Amniotic epithelial cell (primary cell): ENCODE data around the gene MYO10.

Experiments
- DNase-seq: peaks from one replicate; pipeline ENCODE4 v3.0.0-alpha.2; 2010; ENCODE audit warnings: low read depth

MYO10 gene

DNA sequence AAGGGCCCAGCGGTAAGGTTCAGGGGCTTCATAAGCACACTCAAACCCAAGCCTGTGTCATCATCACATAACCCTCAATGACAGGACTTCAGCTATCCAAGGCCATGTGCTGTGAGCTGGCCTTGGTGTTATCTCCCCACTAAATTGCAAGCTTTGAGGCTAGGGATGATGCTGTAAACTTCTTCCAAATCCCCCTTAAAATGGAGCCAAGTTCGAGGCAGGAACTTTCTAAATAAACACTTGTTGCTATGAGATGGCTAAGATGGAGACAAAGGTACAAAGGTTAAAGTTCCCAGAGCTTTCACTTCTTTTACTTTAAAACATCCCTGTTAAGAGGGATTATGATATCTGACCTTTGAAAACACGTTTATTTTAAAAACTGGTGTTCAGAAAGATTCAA lies 123.6 kb downstream of the MYO10 start:
- DNase-seq, result peak; percentile 45

DNA sequence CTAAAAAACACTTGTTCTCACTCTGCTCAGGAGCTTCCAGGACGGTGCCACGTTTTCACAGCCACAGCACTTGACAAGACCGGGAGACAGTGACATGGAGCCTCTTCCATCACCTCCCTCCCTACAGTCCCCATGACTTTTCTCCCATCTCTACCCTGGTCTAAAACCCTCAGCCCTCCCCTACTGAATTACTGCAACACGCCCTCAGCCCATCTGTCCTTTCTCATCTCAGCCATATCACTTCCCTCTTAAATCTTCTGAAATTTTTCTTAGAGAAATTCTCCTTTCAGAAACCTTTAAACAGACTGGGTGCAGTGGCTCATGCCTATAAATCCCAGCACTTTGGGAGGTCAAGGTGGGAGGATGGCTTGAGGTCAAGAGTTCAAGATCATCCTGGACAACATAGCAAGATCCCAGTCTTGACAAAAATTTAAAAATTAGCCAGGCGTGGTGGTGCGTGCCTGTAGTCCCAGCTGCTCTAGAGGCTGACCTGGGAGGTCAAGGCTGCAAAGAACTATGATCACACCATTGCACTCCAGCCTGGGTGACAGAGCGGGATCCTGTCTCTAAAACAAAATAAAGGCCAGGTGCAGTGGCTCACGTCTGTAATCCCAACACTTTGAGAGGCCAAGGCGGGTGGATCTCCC lies 125.8 kb downstream of the MYO10 start:
- DNase-seq, result no peak

GRCh38 chr5:16809395-16810207 lies 126.5 kb downstream of the MYO10 start:
- DNase-seq, result peak; percentile 75

DNA sequence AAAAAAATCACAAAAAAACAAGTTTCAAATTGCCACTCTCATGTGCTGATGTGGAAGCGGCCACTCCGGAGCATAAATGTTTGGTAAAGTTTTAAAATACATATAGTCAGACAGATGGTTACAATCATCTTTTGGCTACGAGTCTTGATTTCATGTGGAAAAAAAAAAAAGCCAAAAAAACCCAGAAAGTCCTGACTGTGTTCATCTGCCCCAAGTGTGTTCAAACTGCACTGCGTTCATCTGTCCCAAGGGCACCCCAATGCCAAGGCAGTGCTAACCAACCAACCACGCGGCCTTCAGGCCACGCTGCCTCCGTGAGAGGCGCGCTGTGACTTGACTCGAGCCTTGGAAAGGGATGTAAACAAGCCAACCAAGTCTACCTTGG lies 127.1 kb downstream of the MYO10 start:
- DNase-seq, result no peak

DNA sequence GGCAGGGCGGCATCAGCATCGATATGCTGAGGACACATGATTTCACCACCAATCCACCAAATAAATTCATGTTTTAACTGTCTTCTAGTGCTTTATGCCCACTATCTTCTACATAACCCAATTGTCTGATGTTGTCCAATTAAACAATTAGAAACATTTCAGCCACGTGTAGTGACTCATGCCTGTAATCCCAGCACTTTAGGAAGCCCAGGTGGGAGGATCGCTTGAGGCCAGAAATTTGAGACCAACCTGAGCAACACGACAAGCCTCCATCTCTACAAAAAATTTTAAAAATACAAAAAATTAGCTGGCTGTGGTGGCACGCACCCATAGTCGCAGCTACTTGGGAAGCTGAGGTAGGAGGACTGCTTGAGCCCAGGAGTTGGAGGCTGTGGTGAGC lies 128.1 kb downstream of the MYO10 start:
- DNase-seq, result no peak

GRCh38 chr5:16807547-16807864 lies 128.6 kb downstream of the MYO10 start:
- no peak for DNase-seq

- DNase-seq, result no peak
These were observed 129.2 kb downstream of the MYO10 start for GRCh38 chr5:16806711-16807546.

DNA sequence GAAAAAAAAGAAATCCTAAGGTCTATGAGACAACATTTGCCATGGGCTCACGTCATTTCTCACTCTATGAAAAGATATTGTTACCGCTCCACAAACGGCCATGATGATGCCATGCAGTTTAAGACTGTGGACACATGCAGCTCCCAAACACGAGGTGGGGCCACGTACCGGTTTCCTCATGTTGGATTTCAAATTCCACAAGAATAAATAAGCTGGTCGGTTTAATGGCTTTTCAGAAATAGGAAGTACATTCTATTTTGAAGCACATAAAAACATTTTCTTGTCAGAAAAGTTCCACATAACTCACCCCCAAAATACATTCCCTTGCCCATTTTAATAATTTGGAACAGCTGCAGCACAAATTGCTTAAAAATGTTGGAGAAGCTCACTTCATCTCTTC lies 130.6 kb downstream of the MYO10 start:
- no peak for DNase-seq

DNA sequence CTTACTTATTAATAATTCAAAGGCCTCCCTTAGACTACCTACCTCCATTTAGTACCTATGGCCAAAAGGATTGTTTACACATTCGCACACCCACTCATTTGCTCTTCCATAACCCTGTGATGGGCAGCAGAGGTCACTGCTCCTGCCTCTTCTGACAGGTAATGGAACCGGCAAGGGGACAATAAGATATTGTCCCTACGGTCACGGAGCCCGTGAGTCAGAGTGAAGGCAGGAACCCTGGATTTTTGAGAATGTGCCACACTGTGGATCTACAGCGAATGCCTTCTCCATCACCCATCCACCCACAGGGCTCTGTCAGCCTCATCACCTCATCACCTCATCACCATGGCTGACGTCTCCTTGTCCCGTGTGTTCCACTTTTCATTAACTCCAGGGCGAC lies 132.3 kb downstream of the MYO10 start:
- no peak for DNase-seq

GRCh38 chr5:16800477-16800876 lies 135.6 kb downstream of the MYO10 start:
- no peak for DNase-seq

GRCh38 chr5:16799796-16800195 lies 136.3 kb downstream of the MYO10 start:
- DNase-seq, result no peak

DNA sequence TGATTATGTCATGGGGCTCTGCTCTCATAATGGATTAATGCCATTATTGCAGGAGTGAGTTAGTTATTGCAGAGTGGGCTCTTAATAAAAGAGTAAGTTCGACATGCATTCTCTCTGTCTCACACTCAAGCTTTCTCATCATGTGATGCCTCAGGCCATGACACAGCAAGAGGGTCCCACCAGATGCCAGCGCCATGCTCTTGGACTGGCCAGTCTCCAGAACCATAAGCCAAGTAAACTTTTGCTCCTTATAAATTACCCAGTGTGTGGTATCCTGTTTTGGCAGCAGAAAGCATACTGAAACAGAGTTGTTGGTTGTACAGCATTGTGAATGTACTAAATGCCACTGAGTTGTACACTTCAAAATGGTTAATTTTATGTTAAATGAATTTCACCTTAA lies 138.1 kb downstream of the MYO10 start:
- DNase-seq, result no peak

- no peak for DNase-seq
These were observed 141.7 kb downstream of the MYO10 start for GRCh38 chr5:16794269-16794913.

- no peak for DNase-seq
These were observed 143.4 kb downstream of the MYO10 start for GRCh38 chr5:16792598-16793275.

GRCh38 chr5:16791904-16792597 lies 144.0 kb downstream of the MYO10 start:
- DNase-seq, result no peak

- peak; percentile 58 for DNase-seq
These were observed 144.9 kb downstream of the MYO10 start for GRCh38 chr5:16791036-16791705.

DNA sequence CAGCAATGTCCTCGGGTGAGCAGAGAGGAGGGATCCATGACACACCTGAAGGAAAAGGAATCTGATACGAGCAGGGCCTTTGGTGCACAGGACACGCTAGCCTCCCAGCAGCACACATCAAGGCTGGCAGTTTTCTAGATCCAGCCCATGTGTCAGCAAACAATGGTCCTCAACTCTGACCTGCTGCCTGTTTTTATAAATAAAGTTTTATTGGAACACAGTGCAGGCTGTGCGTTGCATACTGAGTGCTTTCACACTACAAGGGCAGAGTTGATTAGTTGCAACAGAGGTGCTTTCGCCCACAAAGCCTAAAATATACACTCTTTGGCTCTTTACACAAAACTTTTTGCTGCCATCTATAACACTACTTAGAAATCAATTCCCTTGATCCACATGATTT lies 147.1 kb downstream of the MYO10 start:
- no peak for DNase-seq

DNA sequence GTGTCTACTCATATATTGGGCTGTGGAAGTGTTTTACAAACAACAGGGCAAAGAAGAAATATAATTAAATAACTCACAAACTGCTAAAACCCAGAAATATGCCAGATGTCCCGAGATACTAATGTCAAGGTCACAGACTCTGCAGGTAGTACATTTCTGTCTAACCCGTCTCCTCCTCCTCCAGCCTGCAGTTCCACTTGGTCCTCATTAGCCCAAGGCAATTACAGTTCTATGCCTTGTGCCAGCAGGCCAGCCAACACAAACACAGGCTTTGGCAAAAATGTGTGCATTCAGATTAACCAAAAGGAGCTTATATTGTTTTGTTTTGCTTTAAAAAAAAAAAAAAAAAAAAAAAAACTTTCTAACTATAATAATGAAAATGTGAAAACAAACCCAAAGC lies 148.8 kb downstream of the MYO10 start:
- no peak for DNase-seq

DNA sequence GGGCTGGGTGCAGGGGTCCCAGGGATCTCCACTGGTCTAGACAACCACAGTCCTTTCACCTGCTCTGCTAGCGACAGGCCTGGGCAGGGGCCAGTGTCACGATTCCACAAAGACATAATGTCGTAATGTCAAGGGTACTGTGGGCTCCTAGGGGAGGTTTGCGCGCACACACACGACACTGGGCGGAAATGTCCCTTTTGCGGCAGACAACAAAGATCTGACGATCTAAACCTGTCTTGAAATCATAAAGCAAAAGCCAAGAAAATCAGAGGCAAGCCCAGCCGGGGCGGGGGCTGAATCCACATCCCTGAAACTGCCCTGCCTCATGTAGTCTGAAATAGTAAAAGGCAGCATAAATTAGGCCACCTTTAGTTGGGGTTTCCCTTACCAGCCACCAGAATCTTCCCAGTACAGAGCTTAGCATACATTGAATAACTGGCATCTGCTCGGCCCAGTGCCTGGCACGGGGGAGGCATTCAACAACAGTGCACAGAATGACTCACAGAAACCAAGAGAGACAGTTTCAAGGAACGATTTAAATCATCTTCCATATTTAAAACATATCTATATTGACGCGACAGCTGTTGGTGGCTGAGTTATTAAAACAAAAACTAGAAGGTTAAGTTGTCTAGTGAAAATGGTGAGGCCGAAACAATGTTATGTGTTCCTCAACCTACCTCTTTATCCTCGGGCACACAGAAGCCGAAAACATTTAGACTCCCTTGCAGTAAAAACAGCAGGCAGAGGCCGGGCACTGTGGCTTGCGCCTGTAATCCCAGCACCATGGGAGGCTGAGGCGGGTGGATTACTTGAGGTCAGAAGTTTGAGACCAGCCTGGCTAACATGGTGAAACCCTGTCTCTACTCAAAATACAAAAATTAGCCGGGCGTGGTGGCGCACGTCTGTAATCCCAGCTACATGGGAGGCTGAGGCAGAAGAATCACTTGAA lies 151.0 kb downstream of the MYO10 start:
- peak; percentile 89 for DNase-seq

GRCh38 chr5:16784088-16784487 lies 152.0 kb downstream of the MYO10 start:
- DNase-seq, result peak; percentile 98
